OCI-LY3 (cell line): ENCODE results near the gene ZMYM4.

Experiments
- H2AFZ ChIP-seq: fragments of 200-600, 300-600 bp; shearing (Covaris generic); 2 replicates; pipeline ENCODE4 v1.6.0; 2014; ENCODE audit warnings: antibody characterized with exemption, low read depth, low read length
- H3K27ac ChIP-seq: fragments of 200-600, 300-600 bp; sonication (generic); 2 replicates; pipeline ENCODE4 v1.5.1; 2014; ENCODE audit warnings: mild to moderate bottlenecking, low read length, moderate library complexity, mixed read lengths
- H3K27me3 ChIP-seq: fragments of 200-600, 300-600 bp; sonication (generic); 2 replicates; pipeline ENCODE4 v1.6.1; 2014; ENCODE audit warnings: low read depth, low read length, mixed read lengths
- H3K36me3 ChIP-seq: fragments of 200-600, 300-600 bp; sonication (generic); replicated peaks from 2 replicates; pipeline ENCODE3; 2014; ENCODE audit warnings: low read depth, low read length, mixed read lengths
- H3K4me1 ChIP-seq: fragments of 300-600, 200-600 bp; sonication (generic); 2 replicates; pipeline ENCODE4 v1.6.1; 2014; ENCODE audit warnings: low read length, mixed read lengths
- H3K4me2 ChIP-seq: fragments of 200-600, 300-600 bp; sonication (generic); 2 replicates; pipeline ENCODE4 v1.6.1; 2014; ENCODE audit warnings: low read length, mixed read lengths
- H3K4me3 ChIP-seq: fragments of 300-600, 200-600 bp; sonication (generic); 2 replicates; pipeline ENCODE4 v1.5.1; 2014; ENCODE audit warnings: antibody characterized with exemption, mild to moderate bottlenecking, low read length, moderate library complexity
- H3K79me2 ChIP-seq: fragments of 300-600, 200-600 bp; shearing (Covaris generic); 2 replicates; pipeline ENCODE4 v1.6.1; 2014; ENCODE audit warnings: mild to moderate bottlenecking, low read length, mixed read lengths
- H3K9ac ChIP-seq: fragments of 300-600, 200-600 bp; shearing (Covaris generic); 2 replicates; pipeline ENCODE4 v1.6.0; 2014; ENCODE audit warnings: mild to moderate bottlenecking, low read length, moderate library complexity
- H3K9me3 ChIP-seq: fragments of 200-600, 300-600 bp; shearing (Covaris generic); 2 replicates; pipeline ENCODE4 v1.6.1; 2014; ENCODE audit warnings: low read length, mixed read lengths; ENCODE audit not compliant: insufficient read depth
- H4K20me1 ChIP-seq: fragments of 200-600, 300-600 bp; sonication (generic); 2 replicates; pipeline ENCODE4 v1.6.1; 2016; ENCODE audit warnings: low read length, mixed read lengths; ENCODE audit not compliant: insufficient read depth
- CTCF ChIP-seq: fragments of 200-600, 300-600 bp; sonication (generic); IDR thresholded peaks from 2 replicates; pipeline ENCODE4 v1.5.1; 2014; ENCODE audit warnings: antibody characterized with exemption, low read length, low read depth
- EZH2phosphoT487 ChIP-seq: fragments of 200-600 bp; shearing (Covaris generic); IDR thresholded peaks from 2 replicates; pipeline ENCODE4 v1.6.1; 2018; ENCODE audit warnings: antibody characterized with exemption, mixed run types, low read depth

The ZMYM4 gene

GRCh38 chr1:35382107-35382506 lies 113.6 kb downstream of the ZMYM4 start:
- no peak overlapping the region for H3K4me3 ChIP-seq
- H3K27ac ChIP-seq = no peak overlapping the region
- peaks cover 2% of the 10 kb centered on the region for H3K36me3 ChIP-seq
- H2AFZ ChIP-seq = no peak overlapping the region
- TF ChIP-seq EZH2phosphoT487 = no peak
- no peak for TF ChIP-seq CTCF
- no peaks in the 10 kb centered on the region for H4K20me1 ChIP-seq
- H3K9ac ChIP-seq = no peak overlapping the region
- no peaks in the 10 kb centered on the region for H3K9me3 ChIP-seq
- H3K4me1 ChIP-seq = peaks cover 11% of the 10 kb centered on the region
- no peaks in the 10 kb centered on the region for H3K27me3 ChIP-seq
- no peak overlapping the region for H3K4me2 ChIP-seq
- no peaks in the 10 kb centered on the region for H3K79me2 ChIP-seq

- Histone ChIP-seq H3K36me3 (peaks cover 12% of the 10 kb centered on the region), H3K27ac (no peak overlapping the region), H3K9ac (no peak overlapping the region), H3K27me3 (no peaks in the 10 kb centered on the region), H3K4me1 (peaks cover 11% of the 10 kb centered on the region), H3K9me3 (no peaks in the 10 kb centered on the region), H3K79me2 (no peaks in the 10 kb centered on the region), H3K4me2 (no peak overlapping the region), H4K20me1 (no peaks in the 10 kb centered on the region), H3K4me3 (no peak overlapping the region), H2AFZ (no peak overlapping the region)
- TF ChIP-seq CTCF = no peak
- TF ChIP-seq EZH2phosphoT487 = no peak
Observed at GRCh38 chr1:35386290-35386689, 117.8 kb downstream of the ZMYM4 start.

GRCh38 chr1:35386959-35387358 lies 118.5 kb downstream of the ZMYM4 start:
- peaks cover 17% of the 10 kb centered on the region for H3K4me1 ChIP-seq
- H3K79me2 ChIP-seq = no peaks in the 10 kb centered on the region
- no peak overlapping the region for H2AFZ ChIP-seq
- H3K27ac ChIP-seq = no peak overlapping the region
- no peaks in the 10 kb centered on the region for H3K27me3 ChIP-seq
- no peak overlapping the region for H3K4me3 ChIP-seq
- H4K20me1 ChIP-seq = no peaks in the 10 kb centered on the region
- TF ChIP-seq EZH2phosphoT487 (no peak), CTCF (no peak)
- no peak overlapping the region for H3K4me2 ChIP-seq
- peaks cover 12% of the 10 kb centered on the region for H3K36me3 ChIP-seq
- no peak overlapping the region for H3K9ac ChIP-seq
- H3K9me3 ChIP-seq = no peaks in the 10 kb centered on the region

GRCh38 chr1:35390600-35391494 lies 122.3 kb downstream of the ZMYM4 start:
- Histone ChIP-seq H3K4me1 (peaks cover 12% of the 10 kb centered on the region), H3K36me3 (peaks cover 23% of the 10 kb centered on the region), H4K20me1 (no peaks in the 10 kb centered on the region), H3K79me2 (no peaks in the 10 kb centered on the region), H3K4me3 (no peak overlapping the region), H3K9me3 (no peaks in the 10 kb centered on the region), H3K27me3 (no peaks in the 10 kb centered on the region), H3K27ac (no peak overlapping the region), H3K4me2 (no peak overlapping the region), H2AFZ (no peak overlapping the region), H3K9ac (no peak overlapping the region)
- TF ChIP-seq CTCF = no peak
- TF ChIP-seq EZH2phosphoT487 = no peak
